Measurements from ENCODE around the gene SLC9A1.

DNA sequence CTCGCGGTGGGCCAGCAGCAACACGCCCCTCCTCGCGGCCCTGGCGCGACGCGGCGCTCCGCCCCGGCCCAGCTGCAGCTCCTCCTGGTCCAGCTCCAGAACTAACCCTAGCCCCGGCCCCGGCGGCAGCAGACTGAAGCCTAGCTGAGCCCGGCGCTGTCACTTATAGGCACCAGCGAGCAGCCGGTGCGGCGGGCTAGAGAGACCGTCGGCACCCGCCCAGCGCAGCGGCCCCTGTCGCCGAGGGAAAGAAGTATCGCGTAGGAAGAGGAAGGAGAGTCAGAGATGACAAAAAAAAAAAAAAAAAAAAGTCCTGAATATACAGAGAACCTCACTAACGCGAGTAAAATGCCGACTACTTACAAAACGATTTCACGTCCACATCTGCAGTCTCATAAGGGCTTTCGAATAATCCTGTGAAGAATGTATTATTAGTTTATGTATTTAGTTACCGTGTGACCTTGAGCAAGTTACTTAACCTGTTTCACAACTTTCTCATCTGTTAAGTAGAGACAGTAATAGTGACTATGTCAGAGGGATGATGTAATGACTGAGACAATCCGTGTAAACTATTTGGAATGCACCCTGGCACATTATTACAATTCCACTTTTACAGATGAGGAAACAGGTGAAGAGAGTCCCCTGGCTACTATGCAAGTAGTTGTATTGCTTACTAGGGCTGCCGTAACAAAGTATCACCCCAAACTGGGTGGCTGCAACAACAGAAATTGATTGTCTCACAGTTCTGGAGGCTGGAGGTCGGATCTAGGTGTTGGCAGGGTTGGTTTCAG, at the start of gene SLC9A1:
- peak; percentile 96 to 99 for TF ChIP-seq POLR2A (IDR thresholded peaks at IDR 0.05)
- peak; percentile 64 to 91 (median 84) for TF ChIP-seq CTCF (IDR thresholded peaks at IDR 0.05)
